Heart right ventricle (tissue), 16 donors: ENCODE measurements around the gene VPS13D. TPM values are rescaled to one million over a fixed set of nuclear protein-coding genes. Genes with fewer than 3 reads are reported as not detected.

ENCODE experiments used
- ATAC-seq, 8 donors: fragments of 200-7000 bp; cut with Tn5 transposase; one replicate each; pipeline ENCODE4 v1.9.1; 2020; ENCODE audit warnings: mild to moderate bottlenecking in 8 of 8, moderate library complexity in 8 of 8, moderate number of reproducible peaks in 1 of 8
- DNase-seq, 2 donors: peaks; one replicate each; pipeline ENCODE4 v3.0.0-alpha.2; 2020
- H3K27ac ChIP-seq, 10 donors: fragments of 200-600 bp; sonication (generic) in 2 of 10; one replicate each; pipeline versions ENCODE4 v1.5.0 to v1.8.0; 2020 to 2022; ENCODE audit warnings: mild to moderate bottlenecking in 3 of 10
- H3K27me3 ChIP-seq, 7 donors: fragments of 200-600 bp; one replicate each; pipeline ENCODE4 v1.8.0; 2021 to 2022; ENCODE audit warnings: mild to moderate bottlenecking in 2 of 7
- H3K36me3 ChIP-seq, 9 donors: fragments of 200-600 bp; sonication (generic) in 1 of 9; one replicate each; pipeline versions ENCODE4 v1.5.0 to v1.8.0; 2020 to 2022; ENCODE audit warnings: mild to moderate bottlenecking in 2 of 9
- H3K4me1 ChIP-seq, 9 donors: fragments of 200-600 bp; sonication (generic) in 1 of 9; one replicate each; pipeline versions ENCODE4 v1.5.0 to v1.8.0; 2020 to 2022; ENCODE audit warnings: mild to moderate bottlenecking in 4 of 9
- H3K4me3 ChIP-seq, 10 donors: fragments of 200-600 bp; sonication (generic) in 2 of 10; one replicate each; pipeline versions ENCODE4 v1.5.0 to v1.8.0; 2020 to 2022; ENCODE audit warnings: mild to moderate bottlenecking in 7 of 10, moderate library complexity in 2 of 10
- H3K9me3 ChIP-seq, 11 donors: fragments of 200-600 bp in 10 of 11; sonication (generic) in 2 of 11; one replicate each; pipeline versions ENCODE4 v1.5.0 to v1.8.0; 2013 to 2022; ENCODE audit warnings: mild to moderate bottlenecking in 2 of 11, control low read depth in 1 of 11, moderate library complexity in 1 of 11
- CTCF ChIP-seq, 9 donors: fragments of 200-600 bp; sonication (generic) in 2 of 9; IDR thresholded peaks; one replicate each; pipeline versions ENCODE4 v1.5.0 to v1.8.0; 2021 to 2022; ENCODE audit warnings: antibody characterized with exemption in 9 of 9, mild to moderate bottlenecking in 5 of 9, moderate library complexity in 1 of 9
- WGBS, 2 donors: extraction: QIAGEN DNeasy Blood & Tissue Kit; methylation state at CpG; one replicate each; pipeline ENCODE4 v1.1.7; 2013; ENCODE audit warnings: inconsistent platforms in 1 of 2; 5-methylcytosine and 5-hydroxymethylcytosine counted together
- intact Hi-C, 10 donors: fragments of 100-400 bp; cut with DNase I; formaldehyde crosslinking; loops; one replicate each; pipeline versions ENCODE4 v1.11.1 to v1.14.2; 2022
- polyA plus RNA-seq, 2 donors: library from polyadenylated mRNA; stranded (reverse); fragments of 200-250 nt; gene quantifications; one replicate each; pipeline ENCODE4 v1.2.3, GENCODE V29; 2013
- total RNA-seq, 10 donors: library from RNA; stranded (reverse); fragmentation: NEBNext Ultra II Directional in 3 of 10; extraction: Animal tissue kit (Norgen Biotek cat#: 25700) in 3 of 10; gene quantifications; one replicate each; pipeline versions ENCODE4 v1.2.1 to v1.2.4, GENCODE V29; 2021 to 2023
- donor health status: Arrhythmogenic right ventricular cardiomyopathy.
- donor health status: ischemic (EF 13 %, LVEDD 7.1; RV severe dilation, severe dysfunction).
- donor health status: healthy with polysubstance abuse.
- donor health status: DM: no; HTN: yes; CAD: no.
- donor health status: DM: no; HTN: no; CAD: no.
- donor health status: ischemic (EF 25% LVEDD 6.9; RV normal size, moderate dysfunction).
- donor health status: ischemic (EF 25% LVEDD 5.7; RV mildly dilated, moderate dysfunction).
- donor health status: healthy.
- donor health status: DM: yes; HTN: yes; CAD: no.
- donor health status: Ischemic cardiomyopathy.
- donor health status: ischemic (EF 35%, LVEDD 5.7; RV mildly dilated, moderate dysfunction).
- donor health status: nonischemic (EF 11% LVEDD 7.7; RV severe dilation, severe dysfunction).
- donor health status: DM: yes; HTN: yes; CAD: no.
- donor health status: PGD.
- donor health status: ischemic (EF 29% LVEDD 5.4; RV normal size, mild dysfunction).
- donor health status: nonischemic (EF 23%, LVEDD 6.1; RV moderate dilation, normal function).

The VPS13D gene
- total and polyA plus RNA-seq, 12 donors, result 36.9 to 161 (median 83.3) TPM

GRCh38 chr1:12477314-12477713 is 247.5 kb downstream of the VPS13D start:
- intact Hi-C loops, result loop anchor here in 5 of 10 donors (5.0 to 10.0 kb wide), 3 partner anchors 125 to 140 kb away; partner anchors contain the start of gene DHRS3 (in 4 of the 5)
- ATAC-seq (no peak), DNase-seq (no peak)
- H3K4me1 ChIP-seq, result peaks cover 31 to 99% (median 93%) of the 10 kb centered on the region in 9 donors
- no peaks in the 10 kb centered on the region for H3K9me3 ChIP-seq
- no peak overlapping the region for H3K4me3 ChIP-seq
- H3K27ac ChIP-seq, result peak overlapping the region in 9 of 10 donors; percentile 60 to 91 (median 78)
- WGBS, 2 donors, result 91 to 94% methylated on average over 5 of the region's 5 CpGs
- no peaks in the 10 kb centered on the region for H3K27me3 ChIP-seq
- peaks cover 0 to 23% (median 0%) of the 10 kb centered on the region in 9 donors for H3K36me3 ChIP-seq
- TF ChIP-seq CTCF (IDR thresholded peaks at IDR 0.05), result no peak

- H3K4me3 ChIP-seq, result no peak overlapping the region
- peaks cover 31 to 92% (median 85%) of the 10 kb centered on the region in 9 donors for H3K4me1 ChIP-seq
- peak overlapping the region; percentile 52 to 91 (median 78) for H3K27ac ChIP-seq
- intact Hi-C loops, result loop anchor here in 6 of 10 donors (2.0 to 10.0 kb wide), 4 partner anchors 124 to 139 kb away; partner anchors contain the start of gene DHRS3 (in 4 of the 6)
- no peaks in the 10 kb centered on the region for H3K9me3 ChIP-seq
- H3K27me3 ChIP-seq, result no peaks in the 10 kb centered on the region
- peaks cover 0 to 23% (median 3%) of the 10 kb centered on the region in 9 donors for H3K36me3 ChIP-seq
- DNase-seq, result peak; percentile 72 to 75
- peak; percentile 69 to 82 (median 79) for ATAC-seq
- TF ChIP-seq CTCF (IDR thresholded peaks at IDR 0.05), result no peak
- whole genome bisulfite sequencing, 2 donors, result 3 to 7% methylated on average over 19 of the region's 19 CpGs
These were observed 248.2 kb downstream of the VPS13D start for GRCh38 chr1:12477936-12478611.

- peaks cover 0 to 23% (median 3%) of the 10 kb centered on the region in 9 donors for H3K36me3 ChIP-seq
- no peaks in the 10 kb centered on the region for H3K27me3 ChIP-seq
- ATAC-seq (peak in 2 of 8 donors; percentile 1 to 2), DNase-seq (no peak)
- no peaks in the 10 kb centered on the region for H3K9me3 ChIP-seq
- H3K4me1 ChIP-seq, result peaks cover 28 to 87% (median 80%) of the 10 kb centered on the region in 9 donors
- H3K27ac ChIP-seq, result peak overlapping the region; percentile 52 to 91 (median 78)
- TF ChIP-seq CTCF (IDR thresholded peaks at IDR 0.05), result no peak
- intact Hi-C loops, result loop anchor here in 6 of 10 donors (2.0 to 10.0 kb wide), 4 partner anchors 124 to 139 kb away; partner anchors contain the start of gene DHRS3 (in 4 of the 6)
- 28% methylated on average over 11 of the region's 11 CpGs for WGBS, 2 donors
- H3K4me3 ChIP-seq, result no peak overlapping the region
These were observed 248.8 kb downstream of the VPS13D start for GRCh38 chr1:12478612-12478985.

GRCh38 chr1:12479311-12479710 is 249.5 kb downstream of the VPS13D start:
- H3K27ac ChIP-seq, result peak overlapping the region in 8 of 10 donors; percentile 52 to 91 (median 80)
- no peak for DNase-seq
- no peak for TF ChIP-seq CTCF (IDR thresholded peaks at IDR 0.05)
- H3K4me3 ChIP-seq, result no peak overlapping the region
- H3K27me3 ChIP-seq, result no peaks in the 10 kb centered on the region
- H3K9me3 ChIP-seq, result no peaks in the 10 kb centered on the region
- H3K4me1 ChIP-seq, result peaks cover 28 to 81% (median 73%) of the 10 kb centered on the region in 9 donors
- 69 to 85% methylated on average over 6 of the region's 6 CpGs for WGBS, 2 donors
- no peak for ATAC-seq
- intact Hi-C loops, result loop anchor here in 6 of 10 donors (2.0 to 10.0 kb wide), 4 partner anchors 123 to 138 kb away; partner anchors contain the start of gene DHRS3 (in 4 of the 6)
- peaks cover 0 to 23% (median 3%) of the 10 kb centered on the region in 9 donors for H3K36me3 ChIP-seq
